ENCODE data around the gene NUP85. TPM values are rescaled to one million over a fixed set of nuclear protein-coding genes. Genes with fewer than 3 reads are reported as not detected.

NUP85 gene
- total and polyA plus RNA-seq, 2 experiments from 2014 or later = 59.4 to 114 TPM

DNA sequence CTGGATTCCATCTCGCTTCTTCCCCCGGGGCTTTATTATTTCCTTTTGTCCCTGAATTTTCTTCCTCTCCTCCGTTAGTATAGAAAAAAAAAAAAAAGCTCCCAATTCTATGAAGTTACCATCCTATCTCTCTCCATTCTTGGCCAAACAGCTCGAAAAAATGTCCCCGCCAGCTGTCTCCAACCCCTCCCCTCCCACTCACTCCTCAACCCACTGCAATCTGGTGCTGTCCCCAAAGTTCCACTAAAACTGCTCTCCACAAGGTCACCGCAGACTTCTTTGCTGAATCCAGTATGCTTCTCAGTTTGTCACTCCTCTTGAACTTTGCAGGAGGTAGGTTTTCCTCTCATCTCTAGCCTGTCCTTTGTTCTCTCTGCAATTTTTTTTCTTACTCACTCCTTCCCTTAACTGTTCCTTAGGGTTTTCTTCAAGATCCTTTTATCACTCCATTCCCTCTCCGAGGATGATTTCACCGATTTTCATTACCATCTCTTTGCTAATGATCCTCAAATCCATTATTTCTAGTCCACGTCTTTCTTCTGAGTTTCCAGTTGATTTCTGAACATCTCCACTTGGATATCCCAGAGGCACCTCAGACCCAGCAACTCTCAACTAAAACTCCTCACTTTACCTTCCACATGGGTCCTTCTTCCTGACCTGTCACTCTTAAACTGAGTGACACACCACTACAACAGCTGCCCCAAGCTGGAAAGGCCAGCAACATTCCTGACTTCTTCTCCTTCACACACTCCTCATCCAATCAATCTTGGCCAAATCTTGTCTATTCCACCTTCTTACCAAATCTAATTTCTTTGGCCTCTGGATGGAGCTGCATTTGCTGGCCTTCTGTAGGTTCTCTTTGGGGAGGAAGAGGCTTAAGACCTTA is 21.2 kb upstream of the NUP85 start:
- peaks cover 14% of the 10 kb centered on the region for H3K27me3 Mint-ChIP-seq (ENCODE audit: insufficient read depth, low read depth, poor library complexity)
- TF ChIP-seq, protein P1, sequence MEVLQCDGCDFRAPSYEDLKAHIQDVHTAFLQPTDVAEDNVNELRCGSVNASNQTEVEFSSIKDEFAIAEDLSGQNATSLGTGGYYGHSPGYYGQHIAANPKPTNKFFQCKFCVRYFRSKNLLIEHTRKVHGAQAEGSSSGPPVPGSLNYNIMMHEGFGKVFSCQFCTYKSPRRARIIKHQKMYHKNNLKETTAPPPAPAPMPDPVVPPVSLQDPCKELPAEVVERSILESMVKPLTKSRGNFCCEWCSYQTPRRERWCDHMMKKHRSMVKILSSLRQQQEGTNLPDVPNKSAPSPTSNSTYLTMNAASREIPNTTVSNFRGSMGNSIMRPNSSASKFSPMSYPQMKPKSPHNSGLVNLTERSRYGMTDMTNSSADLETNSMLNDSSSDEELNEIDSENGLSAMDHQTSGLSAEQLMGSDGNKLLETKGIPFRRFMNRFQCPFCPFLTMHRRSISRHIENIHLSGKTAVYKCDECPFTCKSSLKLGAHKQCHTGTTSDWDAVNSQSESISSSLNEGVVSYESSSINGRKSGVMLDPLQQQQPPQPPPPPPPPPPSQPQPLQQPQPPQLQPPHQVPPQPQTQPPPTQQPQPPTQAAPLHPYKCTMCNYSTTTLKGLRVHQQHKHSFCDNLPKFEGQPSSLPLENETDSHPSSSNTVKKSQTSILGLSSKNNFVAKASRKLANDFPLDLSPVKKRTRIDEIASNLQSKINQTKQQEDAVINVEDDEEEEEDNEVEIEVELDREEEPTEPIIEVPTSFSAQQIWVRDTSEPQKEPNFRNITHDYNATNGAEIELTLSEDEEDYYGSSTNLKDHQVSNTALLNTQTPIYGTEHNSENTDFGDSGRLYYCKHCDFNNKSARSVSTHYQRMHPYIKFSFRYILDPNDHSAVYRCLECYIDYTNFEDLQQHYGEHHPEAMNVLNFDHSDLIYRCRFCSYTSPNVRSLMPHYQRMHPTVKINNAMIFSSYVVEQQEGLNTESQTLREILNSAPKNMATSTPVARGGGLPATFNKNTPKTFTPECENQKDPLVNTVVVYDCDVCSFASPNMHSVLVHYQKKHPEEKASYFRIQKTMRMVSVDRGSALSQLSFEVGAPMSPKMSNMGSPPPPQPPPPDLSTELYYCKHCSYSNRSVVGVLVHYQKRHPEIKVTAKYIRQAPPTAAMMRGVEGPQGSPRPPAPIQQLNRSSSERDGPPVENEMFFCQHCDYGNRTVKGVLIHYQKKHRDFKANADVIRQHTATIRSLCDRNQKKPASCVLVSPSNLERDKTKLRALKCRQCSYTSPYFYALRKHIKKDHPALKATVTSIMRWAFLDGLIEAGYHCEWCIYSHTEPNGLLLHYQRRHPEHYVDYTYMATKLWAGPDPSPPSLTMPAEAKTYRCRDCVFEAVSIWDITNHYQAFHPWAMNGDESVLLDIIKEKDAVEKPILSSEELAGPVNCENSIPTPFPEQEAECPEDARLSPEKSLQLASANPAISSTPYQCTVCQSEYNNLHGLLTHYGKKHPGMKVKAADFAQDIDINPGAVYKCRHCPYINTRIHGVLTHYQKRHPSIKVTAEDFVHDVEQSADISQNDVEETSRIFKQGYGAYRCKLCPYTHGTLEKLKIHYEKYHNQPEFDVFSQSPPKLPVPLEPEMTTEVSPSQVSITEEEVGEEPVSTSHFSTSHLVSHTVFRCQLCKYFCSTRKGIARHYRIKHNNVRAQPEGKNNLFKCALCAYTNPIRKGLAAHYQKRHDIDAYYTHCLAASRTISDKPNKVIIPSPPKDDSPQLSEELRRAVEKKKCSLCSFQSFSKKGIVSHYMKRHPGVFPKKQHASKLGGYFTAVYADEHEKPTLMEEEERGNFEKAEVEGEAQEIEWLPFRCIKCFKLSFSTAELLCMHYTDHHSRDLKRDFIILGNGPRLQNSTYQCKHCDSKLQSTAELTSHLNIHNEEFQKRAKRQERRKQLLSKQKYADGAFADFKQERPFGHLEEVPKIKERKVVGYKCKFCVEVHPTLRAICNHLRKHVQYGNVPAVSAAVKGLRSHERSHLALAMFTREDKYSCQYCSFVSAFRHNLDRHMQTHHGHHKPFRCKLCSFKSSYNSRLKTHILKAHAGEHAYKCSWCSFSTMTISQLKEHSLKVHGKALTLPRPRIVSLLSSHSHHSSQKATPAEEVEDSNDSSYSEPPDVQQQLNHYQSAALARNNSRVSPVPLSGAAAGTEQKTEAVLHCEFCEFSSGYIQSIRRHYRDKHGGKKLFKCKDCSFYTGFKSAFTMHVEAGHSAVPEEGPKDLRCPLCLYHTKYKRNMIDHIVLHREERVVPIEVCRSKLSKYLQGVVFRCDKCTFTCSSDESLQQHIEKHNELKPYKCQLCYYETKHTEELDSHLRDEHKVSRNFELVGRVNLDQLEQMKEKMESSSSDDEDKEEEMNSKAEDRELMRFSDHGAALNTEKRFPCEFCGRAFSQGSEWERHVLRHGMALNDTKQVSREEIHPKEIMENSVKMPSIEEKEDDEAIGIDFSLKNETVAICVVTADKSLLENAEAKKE (CRISPR knock-in tag; IDR thresholded peaks at IDR 0.05) = no peak
- no peak for DNase-seq (ENCODE audit: low spot score)
- no peaks in the 10 kb centered on the region for H3K9me2 ChIP-seq (ENCODE audit: insufficient read depth)
- H2AFZ ChIP-seq = no peak overlapping the region
- no peak overlapping the region for H3K4me3 ChIP-seq
- H4K20me1 ChIP-seq (replicated peaks; ENCODE audit: insufficient read depth) = peaks cover 26% of the 10 kb centered on the region
- peaks cover 34% of the 10 kb centered on the region for H3K79me2 ChIP-seq (replicated peaks; ENCODE audit: insufficient read depth)
- peaks cover 21% of the 10 kb centered on the region for H3K4me1 Mint-ChIP-seq
- no peak overlapping the region for H3K27ac Mint-ChIP-seq
- H3K27me3 ChIP-seq (ENCODE audit: insufficient read depth) = no peaks in the 10 kb centered on the region
- ATAC-seq = no peak
- no peak overlapping the region for H3K4me2 ChIP-seq
- H3K9me3 Mint-ChIP-seq = peaks cover 4% of the 10 kb centered on the region; the same call in 1 of the 3 replicates
- peaks cover 26% of the 10 kb centered on the region for H3K36me3 Mint-ChIP-seq (ENCODE audit: low read depth)
- H3K36me3 ChIP-seq (ENCODE audit: insufficient read depth) = peaks cover 15% of the 10 kb centered on the region
- peak overlapping the region; percentile 91; the same call in 1 of the 2 replicates for H3K27ac ChIP-seq (ENCODE audit: low read depth)
- H3F3A ChIP-seq (replicated peaks; ENCODE audit: low read depth) = peaks cover 13% of the 10 kb centered on the region
- H3K4me3 Mint-ChIP-seq = peak overlapping the region; percentile 78; the same call in 1 of the 3 replicates
- H3K4me1 ChIP-seq (ENCODE audit: insufficient read depth) = 0 out of 2 replicates have a peak, but pooled peaks cover 13% of the 10 kb centered on the region

DNA sequence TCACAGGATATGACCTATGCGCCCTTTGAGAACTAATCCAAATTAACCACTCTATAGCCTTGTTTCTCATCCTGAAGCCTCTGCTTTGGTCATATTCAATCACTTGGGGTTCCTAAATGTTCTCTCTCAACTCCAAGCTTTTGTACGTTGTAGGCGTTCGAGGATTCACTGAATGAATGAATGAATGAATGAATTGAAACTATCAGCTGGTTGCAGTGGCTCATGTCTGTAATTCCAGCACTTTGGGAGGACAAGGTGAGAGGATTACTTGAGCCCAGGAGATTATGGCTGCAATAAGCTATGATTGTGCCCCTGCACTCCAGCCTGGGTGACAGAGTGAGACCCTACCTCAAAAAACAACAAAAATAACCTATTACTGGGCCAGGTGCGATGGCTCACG is 16.9 kb upstream of the NUP85 start:
- Histone ChIP-seq H3K4me3 (no peak overlapping the region), H3K27ac (ENCODE audit: low read depth) (no peak overlapping the region), H3K27me3 (ENCODE audit: insufficient read depth) (no peaks in the 10 kb centered on the region), H3K36me3 (ENCODE audit: insufficient read depth) (no peaks in the 10 kb centered on the region), H3K4me1 (ENCODE audit: insufficient read depth) (no peaks in the 10 kb centered on the region), H4K20me1 (replicated peaks; ENCODE audit: insufficient read depth) (no peaks in the 10 kb centered on the region), H3K79me2 (replicated peaks; ENCODE audit: insufficient read depth) (no peaks in the 10 kb centered on the region), H3F3A (replicated peaks; ENCODE audit: low read depth) (peaks cover 6% of the 10 kb centered on the region; the same call in 1 of the 2 replicates), H2AFZ (0 out of 2 replicates have a peak overlapping the region, but pooled peaks have one; percentile 10), H3K9me2 (ENCODE audit: insufficient read depth) (no peaks in the 10 kb centered on the region), H3K4me2 (no peak overlapping the region)
- Mint-ChIP-seq H3K4me3 (no peak overlapping the region), H3K27me3 (ENCODE audit: insufficient read depth, low read depth, poor library complexity) (peaks cover 2% of the 10 kb centered on the region), H3K9me3 (peaks cover 2% of the 10 kb centered on the region; the same call in 1 of the 3 replicates), H3K36me3 (ENCODE audit: low read depth) (no peaks in the 10 kb centered on the region; the same call in 2 of the 3 replicates), H3K27ac (no peak overlapping the region), H3K4me1 (peaks cover 8% of the 10 kb centered on the region)
- ATAC-seq (no peak), DNase-seq (ENCODE audit: low spot score) (no peak)
- no peak for TF ChIP-seq EZH2 (IDR thresholded peaks at IDR 0.05; ENCODE audit: low read depth, unreplicated experiment)
- TF ChIP-seq NANOG (IDR thresholded peaks at IDR 0.05; ENCODE audit: borderline replicate concordance) = no peak
- TF ChIP-seq, protein P1 (CRISPR knock-in tag; IDR thresholded peaks at IDR 0.05) = no peak

Measured in GM23338 (cell line).